H1 (cell line): Measurements from ENCODE around the gene RABIF.

Experiments
- BCL11A ChIP-seq, 2 experiments: IDR thresholded peaks; one replicate each; pipeline ENCODE4 v1.6.1; 2011; ENCODE audit warnings: low read depth in 2 of 2, low read length in 2 of 2, mild to moderate bottlenecking in 2 of 2
- BRCA1 ChIP-seq: IDR thresholded peaks from 2 replicates; pipeline ENCODE4 v1.6.1; 2012; ENCODE audit warnings: low read depth, low read length, improper control_type of control experiment
- CBX5 ChIP-seq: fragments of 300-800, 300-1000 bp; sonication (generic); IDR thresholded peaks from 2 replicates; pipeline ENCODE4 v1.7.1; 2016; ENCODE audit warnings: antibody characterized with exemption, low read length, low read depth
- CTCF ChIP-seq, 3 experiments: IDR thresholded peaks; 1 replicate in 2 of 3; 2 replicates in 1 of 3; pipeline versions ENCODE4 v1.5.1 to v1.6.1; 2011; ENCODE audit warnings: low read length in 3 of 3, mild to moderate bottlenecking in 3 of 3, inconsistent platforms in 2 of 3, low read depth in 1 of 3, moderate library complexity in 1 of 3; ENCODE audit not compliant: insufficient read depth in 1 of 3; ENCODE audit errors: control extremely low read depth in 1 of 3
- EP300 ChIP-seq, 2 experiments: IDR thresholded peaks; 1 replicate in 1 of 2; 2 replicates in 1 of 2; pipeline ENCODE4 v1.6.1; 2011 to 2012; ENCODE audit warnings: low read depth in 2 of 2, low read length in 2 of 2, mild to moderate bottlenecking in 2 of 2, borderline replicate concordance in 1 of 2, inconsistent platforms in 1 of 2, moderate library complexity in 1 of 2
- HDAC2 ChIP-seq, 2 experiments: fragments of 300-600 bp in 1 of 2; sonication (generic) in 1 of 2; IDR thresholded peaks; 2 replicates each; pipeline ENCODE4 v1.6.1; 2011 to 2012; ENCODE audit warnings: low read depth in 2 of 2, low read length in 2 of 2, mild to moderate bottlenecking in 2 of 2, moderate library complexity in 2 of 2, borderline replicate concordance in 1 of 2, inconsistent platforms in 1 of 2
- HDAC6 ChIP-seq: IDR thresholded peaks from one replicate; pipeline ENCODE4 v1.7.1; 2012; ENCODE audit warnings: low read depth, mild to moderate bottlenecking, inconsistent platforms, low read length, moderate library complexity
- POLR2A ChIP-seq, 2 experiments: IDR thresholded peaks; 1 replicate in 1 of 2; 2 replicates in 1 of 2; pipeline ENCODE4 v1.6.1; 2011; ENCODE audit warnings: low read depth in 2 of 2, low read length in 2 of 2, mild to moderate bottlenecking in 2 of 2; ENCODE audit errors: control extremely low read depth in 1 of 2
- RAD21 ChIP-seq, 2 experiments: IDR thresholded peaks in 1 of 2; conservative IDR thresholded peaks in 1 of 2; 2 replicates each; pipeline ENCODE4 v1.6.1; 2011; ENCODE audit warnings: low read depth in 2 of 2, low read length in 2 of 2, improper control_type of control experiment in 1 of 2, inconsistent platforms in 1 of 2, mild to moderate bottlenecking in 1 of 2, moderate library complexity in 1 of 2
- SP4 ChIP-seq: IDR thresholded peaks from 2 replicates; pipeline ENCODE4 v1.6.1; 2012; ENCODE audit warnings: low read length, inconsistent platforms
- TEAD4 ChIP-seq: IDR thresholded peaks from 2 replicates; pipeline ENCODE4 v1.6.1; 2012; ENCODE audit warnings: low read depth, low read length, inconsistent platforms, mixed read lengths
- TF ChIP-seq, protein P1 (sequence below): IDR thresholded peaks from 2 replicates; pipeline ENCODE4 v1.6.1; 2011; ENCODE audit warnings: low read depth, mild to moderate bottlenecking, low read length; ENCODE audit not compliant: insufficient read depth

DNA sequence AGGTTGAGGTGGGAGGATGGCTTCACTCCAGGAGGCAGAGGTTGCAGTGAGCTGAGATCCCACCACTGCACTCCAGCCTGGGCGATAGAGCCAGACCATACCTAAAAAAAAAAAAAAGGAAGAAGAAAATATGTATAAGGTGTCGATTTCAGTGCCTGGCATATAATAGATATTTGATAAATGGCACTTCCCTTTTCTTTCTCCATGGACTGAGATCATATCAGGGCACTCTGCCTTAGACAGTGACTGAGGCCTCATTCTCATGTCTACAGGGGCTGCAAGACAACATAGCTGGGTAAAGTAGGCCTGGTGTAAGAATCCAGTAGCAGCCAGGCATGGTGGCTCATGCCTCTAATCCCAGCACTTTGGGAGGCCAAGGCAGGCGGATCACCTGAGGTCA, 57.0 kb downstream of the RABIF start:
- TF ChIP-seq CTCF (IDR thresholded peaks at IDR 0.05; ENCODE audit: control extremely low read depth in 1 of 3, insufficient read depth in 1 of 3, low read depth in 1 of 3, low read length in 3 of 3), result no peak
- TF ChIP-seq HDAC2 (IDR thresholded peaks at IDR 0.05; ENCODE audit: borderline replicate concordance in 1 of 2, low read depth in 2 of 2, low read length in 2 of 2), result no peak
- TF ChIP-seq RAD21 (IDR thresholded peaks at IDR 0.05 in 1 of 2, conservative IDR thresholded peaks at IDR 0.05 in 1 of 2; ENCODE audit: low read depth in 2 of 2, low read length in 2 of 2), result no peak
- TF ChIP-seq BCL11A (IDR thresholded peaks at IDR 0.05; ENCODE audit: low read depth in 2 of 2, low read length in 2 of 2), result no peak
- TF ChIP-seq TEAD4, result no peak
- no peak for TF ChIP-seq BRCA1
- TF ChIP-seq, protein P1, sequence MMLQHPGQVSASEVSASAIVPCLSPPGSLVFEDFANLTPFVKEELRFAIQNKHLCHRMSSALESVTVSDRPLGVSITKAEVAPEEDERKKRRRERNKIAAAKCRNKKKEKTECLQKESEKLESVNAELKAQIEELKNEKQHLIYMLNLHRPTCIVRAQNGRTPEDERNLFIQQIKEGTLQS, result no peak
- TF ChIP-seq SP4, result no peak
- no peak for TF ChIP-seq EP300 (IDR thresholded peaks at IDR 0.05; ENCODE audit: borderline replicate concordance in 1 of 2, low read depth in 2 of 2, low read length in 2 of 2)
- no peak for TF ChIP-seq POLR2A (IDR thresholded peaks at IDR 0.05; ENCODE audit: control extremely low read depth in 1 of 2, low read depth in 2 of 2, low read length in 2 of 2)
- TF ChIP-seq CBX5, result no peak
- no peak for TF ChIP-seq HDAC6
